C4-2B (cell line): Measurements from ENCODE around the gene IGLON5.

Experiments
- H3K27ac ChIP-seq: fragments of 450-650 bp; 2 replicates; pipeline ENCODE4 v1.5.1; 2017
- CTCF ChIP-seq: fragments of 450-650 bp; conservative IDR thresholded peaks from 2 replicates; pipeline ENCODE4 v1.5.1; 2017; ENCODE audit warnings: mild to moderate bottlenecking
- ZFX ChIP-seq: fragments of 450-650 bp; IDR thresholded peaks from 2 replicates; pipeline ENCODE4 v1.6.1; 2017

The IGLON5 gene

GRCh38 chr19:51341976-51342580 is 30.6 kb downstream of the IGLON5 start, which contains the start of gene VSIG10L:
VSIG10L (minus strand) TSS chr19:51342139; CDS start chr19:51342124, 15 bp downstream.
- TF ChIP-seq CTCF (no peak), ZFX (no peak)
- peak within 1 kb of the TSS; percentile 76 for H3K27ac ChIP-seq

- TF ChIP-seq CTCF (no peak), ZFX (no peak)
- peak overlapping the region; percentile 76 for H3K27ac ChIP-seq
These were observed 31.5 kb downstream of the IGLON5 start for GRCh38 chr19:51342631-51343569.

GRCh38 chr19:51345076-51345620 is 33.7 kb downstream of the IGLON5 start:
- H3K27ac ChIP-seq, result no peak overlapping the region
- TF ChIP-seq CTCF (no peak), ZFX (no peak)

GRCh38 chr19:51346742-51347141 is 35.3 kb downstream of the IGLON5 start:
- no peak overlapping the region for H3K27ac ChIP-seq
- TF ChIP-seq ZFX, result no peak
- TF ChIP-seq CTCF, result no peak

- H3K27ac ChIP-seq, result no peak overlapping the region
- no peak for TF ChIP-seq CTCF
- TF ChIP-seq ZFX, result no peak
These were observed 35.9 kb downstream of the IGLON5 start for GRCh38 chr19:51347209-51347928.

- TF ChIP-seq CTCF (no peak), ZFX (no peak)
- no peak overlapping the region for H3K27ac ChIP-seq
These were observed 40.0 kb downstream of the IGLON5 start for GRCh38 chr19:51351266-51351990.
